H1 (cell line): ENCODE measurements around the gene BTN2A1.

Experiments
- POLR2A ChIP-seq, 2 experiments: IDR thresholded peaks; 1 replicate in 1 of 2; 2 replicates in 1 of 2; pipeline ENCODE4 v1.6.1; 2011; ENCODE audit warnings: low read depth in 2 of 2, low read length in 2 of 2, mild to moderate bottlenecking in 2 of 2; ENCODE audit errors: control extremely low read depth in 1 of 2
- SIN3A ChIP-seq, 2 experiments: IDR thresholded peaks in 1 of 2; conservative IDR thresholded peaks in 1 of 2; 2 replicates each; pipeline ENCODE4 v1.6.1; 2011 to 2012; ENCODE audit warnings: low read length in 2 of 2, improper control_type of control experiment in 1 of 2, low read depth in 1 of 2, mild to moderate bottlenecking in 1 of 2
- TBP ChIP-seq: IDR thresholded peaks from 2 replicates; pipeline ENCODE4 v1.6.1; 2011; ENCODE audit warnings: low read depth, low read length, improper control_type of control experiment
- ZNF274 ChIP-seq: IDR thresholded peaks from 2 replicates; pipeline ENCODE4 v1.7.0; 2012; ENCODE audit warnings: low read length, borderline replicate concordance; ENCODE audit errors: extremely low read depth

DNA sequence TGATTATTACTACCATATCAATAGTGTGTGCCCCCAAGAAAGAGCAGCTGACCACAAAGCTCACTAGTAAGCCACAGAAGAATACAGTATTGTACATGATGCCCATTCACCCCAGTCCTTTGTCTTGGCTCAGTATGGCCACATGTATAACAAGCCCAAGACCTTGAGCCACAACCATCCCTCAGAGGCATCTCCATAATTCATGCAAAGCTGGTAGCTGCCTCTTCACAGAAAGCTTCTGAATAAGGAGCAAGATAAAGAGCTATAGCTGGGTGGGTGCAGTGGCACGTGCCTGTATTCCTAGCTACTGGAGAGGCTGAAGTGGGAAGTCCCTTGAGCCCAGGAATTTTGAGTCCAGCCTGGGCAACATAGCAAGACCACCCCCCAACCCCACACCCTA, 37.5 kb downstream of the BTN2A1 start:
- no peak for TF ChIP-seq TBP
- no peak for TF ChIP-seq ZNF274
- no peak for TF ChIP-seq SIN3A (conservative IDR thresholded peaks at IDR 0.05 in 1 of 2, IDR thresholded peaks at IDR 0.05 in 1 of 2; ENCODE audit: low read depth in 1 of 2, low read length in 2 of 2)
- TF ChIP-seq POLR2A (IDR thresholded peaks at IDR 0.05; ENCODE audit: control extremely low read depth in 1 of 2, low read depth in 2 of 2, low read length in 2 of 2): no peak
